Keratinocyte (primary cell): ENCODE measurements around the gene B4GALT2.

Source experiments
- CTCF ChIP-seq, 3 experiments: IDR thresholded peaks in 1 of 3; conservative IDR thresholded peaks in 1 of 3; optimal IDR thresholded peaks in 1 of 3; 2 replicates in 2 of 3; 3 replicates in 1 of 3; pipeline versions ENCODE3 to v1.5.1; 2011; ENCODE audit warnings: low read length in 3 of 3, mild to moderate bottlenecking in 3 of 3, moderate library complexity in 2 of 3, control low read depth in 1 of 3, inconsistent platforms in 1 of 3; ENCODE audit not compliant: insufficient read depth in 2 of 3; ENCODE audit errors: extremely low read depth in 1 of 3
- EZH2 ChIP-seq: IDR thresholded peaks from one replicate; pipeline ENCODE4 v1.6.1; 2012; ENCODE audit warnings: inconsistent platforms, mild to moderate bottlenecking, low read length, moderate library complexity

DNA sequence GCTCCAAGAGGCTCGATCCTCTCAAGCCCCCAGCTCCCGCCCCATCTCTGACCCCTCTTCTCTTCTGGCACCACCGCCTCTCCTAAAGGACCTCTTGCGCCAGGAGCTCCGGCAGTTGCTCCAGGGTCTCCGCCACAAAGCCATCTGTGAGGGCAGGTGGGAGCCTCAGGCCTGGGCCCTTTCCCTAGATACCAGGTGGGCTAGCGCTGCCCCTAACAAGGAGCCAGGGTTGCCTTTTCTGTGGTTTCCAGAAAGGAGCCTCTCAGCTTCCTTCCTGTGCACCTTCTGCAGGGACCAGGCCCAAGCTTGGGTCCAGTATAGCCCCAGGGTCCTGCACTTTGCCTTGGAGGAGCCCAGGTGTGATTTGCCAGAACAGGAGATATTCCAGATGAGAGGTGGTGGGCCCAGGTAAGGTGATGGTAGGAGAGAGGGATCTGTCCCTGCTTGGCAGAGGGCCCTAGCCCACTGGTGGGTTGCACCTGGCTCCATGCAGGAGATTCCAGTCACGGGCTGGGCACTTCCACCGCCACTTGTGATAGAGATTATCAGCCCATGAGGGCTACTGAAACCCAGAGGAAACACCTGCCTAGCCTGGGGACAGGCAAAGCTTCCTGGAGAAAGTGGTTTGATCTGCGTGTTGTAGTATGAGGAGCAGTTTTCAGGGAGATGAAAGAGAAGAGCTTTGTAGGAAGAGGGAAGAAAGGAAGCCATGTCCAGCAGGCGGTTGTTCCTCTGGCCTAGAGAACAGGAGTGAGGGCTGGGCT lies 13.4 kb downstream of the B4GALT2 start:
- TF ChIP-seq CTCF (optimal IDR thresholded peaks at IDR 0.05 in 1 of 3, IDR thresholded peaks at IDR 0.05 in 1 of 3, conservative IDR thresholded peaks at IDR 0.05 in 1 of 3; ENCODE audit: extremely low read depth in 1 of 3, insufficient read depth in 2 of 3, low read length in 3 of 3) (no peak), EZH2 (no peak)
